HEK293 (cell line): Measurements from ENCODE around the gene TNXB.

Experiments
- CTCF ChIA-PET: fragments of 350-600 bp; formaldehyde crosslinking; extraction: SDS; loops from one replicate; lab custom pipeline; 2021; ENCODE audit warnings: antibody characterized with exemption; lab: Yijun Ruan, JAX
- POLR2A ChIA-PET: fragments of 300-600 bp; formaldehyde crosslinking; extraction: SDS; loops from one replicate; lab custom pipeline; 2020; ENCODE audit warnings: antibody characterized with exemption, inconsistent platforms; lab: Yijun Ruan, JAX
- H3K27ac ChIP-seq: fragments of 200-500 bp; sonication (Bioruptor generic); 2 replicates; pipeline ENCODE4 v1.5.1; 2014; ENCODE audit warnings: low read depth, low read length, control low read depth, inconsistent platforms; ENCODE audit errors: extremely low read depth
- H3K36me3 ChIP-seq, 2 experiments: fragments of 200-500 bp in 1 of 2; sonication (Bioruptor generic) in 1 of 2; 1 replicate in 1 of 2; 2 replicates in 1 of 2; pipeline ENCODE4 v1.5.1; 2014 to 2017; ENCODE audit warnings: inconsistent platforms in 2 of 2, low read length in 2 of 2; ENCODE audit not compliant: control insufficient read depth in 2 of 2, insufficient read depth in 1 of 2
- H3K4me1 ChIP-seq: fragments of 200-500 bp; sonication (Bioruptor generic); 2 replicates; pipeline ENCODE4 v1.5.1; 2014; ENCODE audit warnings: mild to moderate bottlenecking, low read length, inconsistent platforms; ENCODE audit not compliant: control insufficient read depth, insufficient read depth
- H3K4me3 ChIP-seq: 2 replicates; pipeline ENCODE4 v1.5.1; 2011; ENCODE audit warnings: low read depth, mild to moderate bottlenecking, control low read depth, low read length, moderate library complexity
- H3K9me3 ChIP-seq: fragments of 200-500 bp; sonication (Bioruptor generic); 2 replicates; pipeline ENCODE4 v1.5.1; 2014; ENCODE audit warnings: low read depth, low read length, inconsistent platforms; ENCODE audit not compliant: control insufficient read depth, insufficient read depth
- CTCF ChIP-seq: fragments of 450-650 bp; formaldehyde crosslinking; IDR thresholded peaks from 2 replicates; pipeline ENCODE4 v1.5.1; 2016; ENCODE audit warnings: missing biosample characterization, missing genetic modification characterization
- EGR2 ChIP-seq: fragments of 450-650 bp; formaldehyde crosslinking; IDR thresholded peaks from 2 replicates; pipeline ENCODE4 v1.5.1; 2016; ENCODE audit warnings: low read depth, missing biosample characterization, missing genetic modification characterization
- GLI4 ChIP-seq: fragments of 450-650 bp; formaldehyde crosslinking; IDR thresholded peaks from 2 replicates; pipeline ENCODE4 v1.5.1; 2016; ENCODE audit warnings: missing biosample characterization, missing genetic modification characterization
- GLIS1 ChIP-seq: fragments of 450-650 bp; formaldehyde crosslinking; IDR thresholded peaks from 2 replicates; pipeline ENCODE4 v1.5.1; 2016; ENCODE audit warnings: missing biosample characterization, missing genetic modification characterization
- GLIS2 ChIP-seq: fragments of 450-650 bp; formaldehyde crosslinking; IDR thresholded peaks from 2 replicates; pipeline ENCODE4 v1.5.1; 2016; ENCODE audit warnings: missing biosample characterization, missing genetic modification characterization
- MYNN ChIP-seq: fragments of 450-650 bp; formaldehyde crosslinking; IDR thresholded peaks from 2 replicates; pipeline ENCODE4 v1.5.1; 2016; ENCODE audit warnings: missing biosample characterization, missing genetic modification characterization, borderline replicate concordance
- PRDM1 ChIP-seq: fragments of 450-650 bp; formaldehyde crosslinking; IDR thresholded peaks from 2 replicates; pipeline ENCODE4; 2016; ENCODE audit warnings: missing biosample characterization, missing genetic modification characterization
- ZBTB20 ChIP-seq: fragments of 450-650 bp; formaldehyde crosslinking; IDR thresholded peaks from 2 replicates; pipeline ENCODE4 v1.5.1; 2016; ENCODE audit warnings: missing biosample characterization, missing genetic modification characterization
- ZBTB6 ChIP-seq: fragments of 450-650 bp; formaldehyde crosslinking; IDR thresholded peaks from 2 replicates; pipeline ENCODE4 v1.5.1; 2017; ENCODE audit warnings: missing biosample characterization, missing genetic modification characterization
- ZIC2 ChIP-seq: fragments of 450-650 bp; formaldehyde crosslinking; IDR thresholded peaks from 2 replicates; pipeline ENCODE4 v1.5.1; 2016; ENCODE audit warnings: missing biosample characterization, missing genetic modification characterization
- ZNF2 ChIP-seq: fragments of 450-650 bp; formaldehyde crosslinking; IDR thresholded peaks from 2 replicates; pipeline ENCODE4 v1.5.1; 2016; ENCODE audit warnings: missing biosample characterization, missing genetic modification characterization
- ZNF248 ChIP-seq: fragments of 450-650 bp; formaldehyde crosslinking; IDR thresholded peaks from 2 replicates; pipeline ENCODE4 v1.5.1; 2017; ENCODE audit warnings: missing biosample characterization, missing genetic modification characterization
- ZNF274 ChIP-seq, 2 experiments: fragments of 200-500 bp in 1 of 2; fragments of 450-650 bp in 1 of 2; sonication (Bioruptor generic) in 1 of 2; formaldehyde crosslinking in 1 of 2; IDR thresholded peaks; 2 replicates each; pipeline versions ENCODE4 v1.5.1 to v1.6.1; 2014 to 2016; ENCODE audit warnings: borderline replicate concordance in 1 of 2, inconsistent platforms in 1 of 2, low read length in 1 of 2, missing biosample characterization in 1 of 2, missing genetic modification characterization in 1 of 2
- ZNF302 ChIP-seq: fragments of 450-650 bp; formaldehyde crosslinking; IDR thresholded peaks from 2 replicates; pipeline ENCODE4 v1.5.1; 2016; ENCODE audit warnings: missing biosample characterization, missing genetic modification characterization, low read depth
- ZNF335 ChIP-seq: fragments of 450-650 bp; formaldehyde crosslinking; conservative IDR thresholded peaks from 2 replicates; pipeline ENCODE4 v1.5.1; 2016; ENCODE audit warnings: missing biosample characterization, missing genetic modification characterization
- ZNF366 ChIP-seq: fragments of 450-650 bp; formaldehyde crosslinking; conservative IDR thresholded peaks from 2 replicates; pipeline ENCODE4 v1.5.1; 2016; ENCODE audit warnings: missing biosample characterization, missing genetic modification characterization
- ZNF48 ChIP-seq: fragments of 450-650 bp; formaldehyde crosslinking; IDR thresholded peaks from 2 replicates; pipeline ENCODE4 v1.5.1; 2016; ENCODE audit warnings: missing biosample characterization, missing genetic modification characterization
- ZNF501 ChIP-seq: fragments of 450-650 bp; formaldehyde crosslinking; IDR thresholded peaks from 2 replicates; pipeline ENCODE4 v1.5.1; 2016; ENCODE audit warnings: missing biosample characterization, missing genetic modification characterization
- ZNF510 ChIP-seq: fragments of 450-650 bp; formaldehyde crosslinking; IDR thresholded peaks from 2 replicates; pipeline ENCODE4 v1.5.1; 2018; ENCODE audit warnings: mild to moderate bottlenecking, missing genetic modification characterization, missing biosample characterization; ENCODE audit not compliant: insufficient replicate concordance
- ZNF530 ChIP-seq: fragments of 450-650 bp; formaldehyde crosslinking; IDR thresholded peaks from 2 replicates; pipeline ENCODE4 v1.5.1; 2016; ENCODE audit warnings: low read depth, missing biosample characterization, missing genetic modification characterization
- ZNF555 ChIP-seq: fragments of 450-650 bp; formaldehyde crosslinking; conservative IDR thresholded peaks from 2 replicates; pipeline ENCODE4 v1.5.1; 2017; ENCODE audit warnings: missing biosample characterization, mild to moderate bottlenecking, missing genetic modification characterization, inconsistent platforms
- ZNF600 ChIP-seq: fragments of 450-650 bp; formaldehyde crosslinking; IDR thresholded peaks from 2 replicates; pipeline ENCODE4 v1.5.1; 2016; ENCODE audit warnings: missing biosample characterization, missing genetic modification characterization
- ZNF654 ChIP-seq: fragments of 450-650 bp; formaldehyde crosslinking; IDR thresholded peaks from 2 replicates; pipeline ENCODE4 v1.5.1; 2016; ENCODE audit warnings: low read depth, missing biosample characterization, missing genetic modification characterization
- ZNF677 ChIP-seq: fragments of 450-650 bp; IDR thresholded peaks from 2 replicates; pipeline ENCODE4 v1.5.0; 2018; ENCODE audit warnings: missing biosample characterization, mild to moderate bottlenecking, missing genetic modification characterization, moderate library complexity
- ZXDB ChIP-seq: fragments of 450-650 bp; formaldehyde crosslinking; IDR thresholded peaks from 2 replicates; pipeline ENCODE4 v1.5.1; 2016; ENCODE audit warnings: missing biosample characterization, missing genetic modification characterization

The TNXB gene

DNA sequence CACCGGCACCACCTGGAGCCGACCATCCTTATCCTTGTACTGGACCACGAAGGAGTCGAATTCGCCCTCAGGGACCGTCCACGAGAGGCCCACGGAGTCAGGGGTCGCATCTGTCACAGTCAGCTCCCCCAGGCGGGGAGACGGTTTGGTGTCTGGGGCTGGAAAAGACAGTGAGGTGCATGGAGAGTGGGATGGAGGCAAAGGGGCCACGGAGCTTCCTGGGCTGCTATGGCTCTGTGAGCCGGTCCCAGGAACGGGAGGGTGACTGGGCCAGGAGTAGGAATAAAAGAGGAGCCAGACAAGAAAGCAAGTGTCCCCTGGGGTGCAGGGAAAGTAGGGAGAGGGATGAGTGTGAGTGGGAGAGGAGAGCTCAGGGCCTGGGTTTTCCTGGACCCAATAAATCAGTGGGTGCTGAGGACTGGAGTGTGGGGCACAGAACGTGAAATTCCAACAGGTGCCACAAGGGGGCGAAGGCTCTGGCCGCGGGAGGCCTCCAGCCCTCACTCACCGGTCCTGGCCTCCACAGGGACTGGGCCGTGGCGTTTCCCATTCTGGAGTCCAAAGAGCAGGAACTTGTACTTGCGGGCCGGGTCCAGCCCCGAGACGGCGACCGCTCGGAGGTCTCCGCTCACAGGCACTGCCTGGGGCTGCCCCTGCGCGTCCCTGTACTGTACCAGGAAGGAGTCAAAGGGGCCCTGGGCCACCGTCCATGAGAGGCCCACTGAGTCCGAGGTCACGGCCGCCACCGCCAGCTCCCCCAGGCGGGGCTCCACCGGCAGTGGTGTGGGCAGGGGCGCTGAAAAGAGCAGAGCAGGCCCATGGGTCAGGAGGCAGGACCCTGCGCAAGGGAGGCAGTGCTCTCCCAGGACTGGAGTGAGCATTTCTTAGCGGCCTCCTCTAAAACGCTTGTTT is 61.0 kb downstream of the TNXB start:
- H3K4me1 ChIP-seq, result no peaks in the 10 kb centered on the region
- ChIA-PET CTCF (interaction anchor here (0.5 to 3.1 kb wide), 31 partner anchors 15 to 777 kb away, joined by 3 to 32 read pairs (median 4); partner anchors contain the start of genes ATF6B and EGFL8), POLR2A (no interaction called here)
- TF ChIP-seq GLIS1 (tag by site-specific recombination) (peak; percentile 52), MYNN (no peak), ZNF2 (tag by site-specific recombination) (peak; percentile 47; the same call in 1 of the 2 replicates), ZNF654 (tag by site-specific recombination) (peak; percentile 22; the same call in 1 of the 2 replicates), ZXDB (tag by site-specific recombination) (peak; percentile 18; the same call in 1 of the 2 replicates), PRDM1 (no peak), ZNF600 (tag by site-specific recombination) (peak; percentile 52; the same call in 1 of the 2 replicates), ZIC2 (0 out of 2 replicates have a peak, but pooled peaks have one; percentile 13), ZNF274 (IDR thresholded peaks at IDR 0.05; ENCODE audit: low read length) (no peak), ZNF274 (tag by site-specific recombination; IDR thresholded peaks at IDR 0.05; ENCODE audit: borderline replicate concordance) (no peak), GLIS2 (peak; percentile 41; the same call in 1 of the 2 replicates), ZNF302 (no peak), GLI4 (tag by site-specific recombination) (no peak), ZNF366 (tag by site-specific recombination) (no peak), ZNF48 (tag by site-specific recombination) (no peak), ZNF677 (tag by site-specific recombination) (no peak), ZNF555 (no peak), ZNF530 (tag by site-specific recombination) (no peak), EGR2 (no peak), ZNF510 (no peak), CTCF (tag by site-specific recombination) (peak; percentile 77), ZBTB6 (tag by site-specific recombination) (no peak), ZNF248 (tag by site-specific recombination) (no peak), ZNF335 (tag by site-specific recombination) (0 out of 2 replicates have a peak, but pooled peaks have one; percentile 29)
- TF ChIP-seq, all 188 proteins: peak for 9
- Histone ChIP-seq H3K36me3 (no peaks in the 10 kb centered on the region), H3K4me3 (no peak overlapping the region), H3K9me3 (no peaks in the 10 kb centered on the region), H3K27ac (no peak overlapping the region)

DNA sequence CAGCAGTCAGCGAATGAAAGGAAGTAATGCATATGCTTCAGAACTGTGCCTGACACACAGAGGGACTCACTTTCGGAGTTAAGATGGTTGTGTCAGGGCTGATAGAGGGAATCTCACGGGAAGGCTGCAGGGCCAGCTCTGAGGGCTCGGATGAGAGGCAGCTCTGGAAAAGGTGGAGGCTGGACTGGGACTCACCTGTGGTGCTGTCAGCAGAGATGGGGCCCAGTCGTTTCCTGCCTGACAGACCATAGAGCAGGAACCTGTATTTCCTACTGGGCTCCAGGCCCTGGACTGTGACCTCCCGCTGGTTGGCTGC is 61.6 kb downstream of the TNXB start:
- Histone ChIP-seq H3K4me1 (no peaks in the 10 kb centered on the region), H3K36me3 (no peaks in the 10 kb centered on the region), H3K27ac (no peak overlapping the region), H3K4me3 (no peak overlapping the region)
- CTCF ChIA-PET, result interaction anchor here (0.6 to 3.1 kb wide), 27 partner anchors 16 to 738 kb away, joined by 3 to 32 read pairs (median 5); partner anchors contain the start of genes ATF6B and EGFL8
- TF ChIP-seq ZBTB20 (tag by site-specific recombination) (peak; percentile 27; the same call in 1 of the 2 replicates), ZNF501 (no peak)
- TF ChIP-seq, all 188 proteins: peak for 1
- no peaks in the 10 kb centered on the region for H3K9me3 ChIP-seq
- POLR2A ChIA-PET, result no interaction called here
